ENCODE measurements around the gene SUSD5.

The SUSD5 gene

DNA sequence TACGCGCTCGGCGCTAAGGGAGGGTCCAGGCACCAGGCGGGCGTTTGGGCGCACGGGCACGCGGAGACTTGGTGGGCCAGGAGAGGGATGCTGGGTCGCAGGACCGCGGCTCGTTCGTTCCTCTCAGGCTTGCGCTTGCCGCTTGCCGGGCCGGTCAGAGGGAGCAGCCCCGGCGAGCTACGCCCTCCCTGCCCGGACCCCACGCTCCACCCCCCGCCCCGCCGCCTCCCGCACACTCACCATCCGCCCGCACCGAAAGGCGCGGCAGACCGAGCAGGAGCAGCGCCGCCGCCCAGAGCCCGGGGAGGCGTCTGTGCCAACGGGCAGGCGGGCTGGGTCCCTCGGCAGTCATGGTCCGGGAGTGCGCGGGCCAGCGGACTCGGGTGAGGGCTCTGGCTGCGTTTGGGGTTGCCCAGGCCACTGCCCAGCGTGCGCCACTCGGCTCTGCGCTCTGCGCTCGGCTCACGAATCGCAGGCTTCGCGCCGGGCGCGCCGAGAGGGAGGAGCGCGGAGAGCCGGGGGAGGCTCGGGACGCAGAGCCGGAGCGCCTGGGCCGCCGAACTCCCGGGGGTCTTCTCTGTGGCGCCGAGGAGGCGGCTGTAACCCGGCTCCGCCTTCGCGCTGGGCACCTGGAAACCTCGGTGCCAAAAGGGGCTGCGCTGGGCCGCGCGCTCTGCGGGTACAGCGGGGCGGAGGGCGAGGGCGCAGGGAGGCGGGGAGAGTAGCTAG lies at the start of gene SUSD5:
SUSD5 (minus strand) TSS at position 365 of the 729 bp plus-strand sequence; CDS start at position 352, 13 bp downstream.
- DNase-seq: peak in 1 of 2 experiments; percentile 12

DNA sequence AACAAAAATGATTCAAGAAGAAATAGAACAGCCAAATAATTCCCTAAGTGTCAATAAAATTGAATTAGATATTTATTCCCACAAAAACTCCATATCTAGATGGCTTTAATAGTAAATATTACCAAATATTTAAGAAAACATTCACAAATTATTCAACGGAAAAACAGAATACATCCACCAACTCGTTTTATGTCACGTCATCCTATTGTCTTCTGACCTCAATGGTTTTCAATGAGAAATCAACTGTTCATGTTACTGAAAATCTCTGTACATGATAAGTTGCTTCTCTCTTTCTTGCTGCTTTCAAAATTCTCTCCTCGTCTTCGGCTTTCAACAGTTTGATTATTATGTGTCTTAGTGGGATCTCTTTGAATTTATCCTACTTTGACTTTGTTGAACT lies 41.5 kb upstream of the SUSD5 start:
- DNase-seq: no peak

DNA sequence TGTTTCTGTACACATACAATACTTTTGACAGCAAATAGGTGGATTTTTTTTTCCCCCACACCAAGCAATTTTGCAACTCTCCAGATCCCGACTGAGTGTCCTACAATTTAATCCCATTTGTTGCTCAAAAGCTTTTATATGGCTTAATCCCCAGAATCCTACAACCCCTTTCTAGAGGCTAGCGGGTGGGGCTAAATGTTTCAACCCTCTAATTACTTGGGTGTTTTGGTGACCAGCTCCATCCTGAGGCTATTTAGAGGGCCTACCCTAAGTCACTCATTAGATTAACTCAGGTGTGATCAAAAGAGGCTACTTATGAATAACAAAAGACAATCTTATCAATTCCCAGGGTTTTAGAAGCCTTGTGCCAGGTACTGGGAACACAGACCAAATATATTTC lies 37.6 kb upstream of the SUSD5 start:
- DNase-seq: peak; percentile 19 to 62

DNA sequence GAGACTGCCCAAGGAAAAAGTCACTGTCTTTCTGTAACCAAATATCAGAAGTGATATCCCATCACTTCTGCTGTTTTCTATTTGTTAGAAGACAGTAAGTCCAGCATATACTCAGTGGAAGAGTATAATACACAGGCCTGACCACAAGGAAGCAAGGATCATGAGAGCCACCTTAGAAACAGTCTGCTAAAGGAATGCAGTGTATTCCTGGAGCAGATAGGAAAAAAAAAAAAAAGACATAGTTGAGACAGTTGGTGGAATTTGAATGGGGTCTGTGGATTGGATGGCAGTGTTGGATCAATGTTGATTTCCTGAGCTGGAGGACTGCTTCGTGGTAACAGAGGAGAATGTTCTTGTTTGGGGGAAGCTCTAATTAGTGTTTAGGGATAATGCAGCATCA lies 32.1 kb upstream of the SUSD5 start:
- no peak for DNase-seq

DNA sequence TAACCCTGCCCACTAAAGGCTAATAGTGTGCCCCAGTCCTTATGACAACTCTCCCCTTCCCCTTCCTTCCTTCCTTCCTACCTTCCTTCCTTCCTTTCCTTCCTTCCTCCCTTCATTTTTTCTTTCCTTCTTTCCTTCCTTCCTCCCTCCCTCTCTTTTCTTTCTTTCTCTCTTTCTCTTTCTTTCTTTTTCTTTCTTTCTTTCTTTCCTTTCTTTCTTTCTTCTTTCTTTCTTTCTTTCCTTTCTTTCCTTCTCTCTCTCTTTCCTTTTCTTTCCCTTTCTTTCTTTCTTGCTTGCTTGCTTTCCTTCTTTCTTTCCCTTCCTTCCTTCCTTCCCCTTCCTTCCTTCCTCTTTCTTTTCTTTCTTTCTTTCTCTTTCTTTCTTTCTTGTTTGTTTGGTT lies 28.2 kb upstream of the SUSD5 start:
- no peak for DNase-seq

DNA sequence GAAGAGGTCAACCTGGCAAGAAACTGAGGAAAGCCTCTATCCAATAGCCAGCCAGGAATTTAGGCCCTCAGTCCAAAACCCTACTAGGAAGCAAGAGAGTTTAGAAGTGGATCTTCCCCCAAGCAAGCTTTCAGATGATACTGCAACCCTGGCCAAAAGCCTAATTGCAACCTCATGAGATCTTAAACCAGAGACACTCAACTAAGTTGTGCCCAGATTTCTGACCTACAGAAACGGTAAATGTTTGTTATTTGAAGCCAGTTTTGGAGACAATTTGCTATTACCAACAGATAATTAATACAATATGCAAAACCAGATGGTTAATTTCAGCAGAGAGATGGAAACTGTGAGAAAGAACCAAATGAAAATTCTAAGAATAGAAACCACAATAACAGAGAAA lies 21.7 kb upstream of the SUSD5 start:
- no peak for DNase-seq

DNA sequence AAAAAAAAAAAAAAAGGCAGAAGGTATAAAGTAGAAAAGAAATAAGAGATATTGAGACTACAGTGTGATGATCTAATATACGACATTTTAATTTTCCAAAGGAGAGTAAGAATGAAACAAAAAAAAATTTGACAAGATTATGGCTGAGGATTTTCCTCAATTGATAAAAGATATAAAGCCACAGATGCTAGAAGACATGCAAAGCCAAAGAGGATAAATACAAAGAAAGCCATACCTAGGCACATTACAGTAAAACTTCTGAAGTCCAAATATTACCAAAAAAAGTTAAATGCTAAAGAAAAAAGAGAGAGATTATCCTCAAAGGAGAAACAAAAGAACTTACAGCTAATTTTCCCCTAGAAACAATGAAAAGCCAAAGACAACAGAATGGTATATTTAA lies 20.3 kb upstream of the SUSD5 start:
- no peak for DNase-seq

DNA sequence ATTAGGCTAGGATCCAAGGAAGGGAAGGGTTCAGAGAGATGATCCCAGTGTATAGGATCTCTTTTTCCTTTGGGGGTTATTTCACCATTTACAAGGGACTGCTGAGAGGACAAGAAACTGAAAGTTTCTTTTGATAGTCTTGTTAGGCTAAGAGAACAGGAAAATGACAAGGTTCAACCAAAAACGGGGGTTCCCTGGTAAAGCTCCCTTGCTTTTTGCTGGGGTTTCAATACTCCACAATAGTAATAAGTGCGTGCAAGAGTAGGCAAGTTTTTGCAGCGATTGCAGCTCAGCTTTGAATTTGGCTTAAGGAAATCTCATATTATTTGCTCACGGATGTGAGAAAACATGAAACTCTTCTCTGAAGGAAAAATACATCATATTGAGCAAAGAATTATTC lies 18.8 kb upstream of the SUSD5 start:
- DNase-seq: no peak

DNA sequence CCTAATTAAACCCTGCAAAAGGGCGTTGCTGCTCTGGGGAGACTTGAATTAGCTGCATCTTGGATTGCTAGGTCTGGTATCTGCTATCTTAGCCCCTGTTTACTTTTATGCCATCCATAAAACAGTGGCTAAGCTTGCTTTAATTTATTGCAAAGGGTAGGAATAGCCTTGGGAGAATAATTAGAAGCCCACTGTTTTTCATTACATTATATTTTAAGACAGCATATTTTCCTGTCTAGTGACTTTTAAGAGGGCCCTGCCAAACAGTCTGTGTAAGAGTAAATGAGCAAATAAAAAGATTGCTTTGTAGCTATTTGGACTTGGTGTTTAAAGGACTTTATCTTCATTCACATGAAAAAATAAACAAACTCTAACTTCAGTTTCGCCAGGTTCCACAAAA lies 17.4 kb upstream of the SUSD5 start:
- DNase-seq: no peak

DNA sequence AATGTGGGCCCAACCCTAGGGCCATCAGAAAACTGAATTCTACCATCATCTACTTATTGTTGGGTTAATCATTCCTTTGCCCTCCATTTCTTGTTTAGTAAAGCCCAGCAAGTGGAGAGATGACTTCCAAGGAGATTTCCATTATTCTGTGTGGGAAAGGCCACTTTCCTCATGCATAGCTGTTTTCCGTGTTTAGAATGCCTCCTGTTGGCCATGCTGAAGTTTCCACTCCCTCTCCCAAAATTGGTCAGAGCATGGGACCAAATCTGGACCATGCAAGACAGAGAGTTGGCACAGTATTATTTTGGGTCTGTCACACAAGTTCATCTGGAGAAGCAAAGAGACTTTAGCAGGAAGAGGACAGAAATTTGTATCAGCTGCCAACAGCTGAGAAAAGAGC lies 15.3 kb upstream of the SUSD5 start:
- no peak for DNase-seq

DNA sequence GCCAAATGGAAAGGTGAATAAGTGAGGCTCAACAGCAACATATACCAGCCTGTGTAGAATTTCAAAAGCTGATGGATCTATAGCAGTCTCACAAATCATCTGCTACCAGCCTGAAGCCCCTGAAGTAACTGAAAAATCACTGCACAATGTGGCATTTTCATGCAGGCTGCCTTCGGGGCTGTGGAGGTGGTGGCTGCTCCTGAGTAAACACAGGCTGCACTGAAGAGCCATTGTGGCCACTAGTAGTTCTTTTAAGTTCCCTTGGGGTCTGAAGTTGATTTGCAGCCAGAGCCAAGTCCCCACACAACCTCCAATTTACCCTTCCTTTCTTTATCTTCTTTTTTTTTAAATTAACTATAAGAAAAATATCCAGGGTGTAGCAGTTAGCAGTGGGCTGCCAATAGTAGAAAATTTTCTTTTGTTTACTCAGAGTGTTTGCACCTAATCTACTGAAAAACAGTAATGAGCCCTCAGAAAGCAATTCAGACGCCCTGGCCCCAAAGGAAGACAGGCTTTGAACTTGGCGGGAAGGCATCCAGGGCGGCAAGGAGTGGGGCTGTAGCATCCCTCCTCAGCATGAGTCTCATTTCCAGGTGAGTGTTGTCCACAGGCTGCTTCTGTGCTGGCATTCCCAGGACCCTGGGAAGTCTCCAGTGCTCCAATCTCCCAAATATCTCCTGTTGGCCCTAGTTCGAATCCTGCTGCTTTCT lies 13.3 kb upstream of the SUSD5 start:
- no peak for DNase-seq

DNA sequence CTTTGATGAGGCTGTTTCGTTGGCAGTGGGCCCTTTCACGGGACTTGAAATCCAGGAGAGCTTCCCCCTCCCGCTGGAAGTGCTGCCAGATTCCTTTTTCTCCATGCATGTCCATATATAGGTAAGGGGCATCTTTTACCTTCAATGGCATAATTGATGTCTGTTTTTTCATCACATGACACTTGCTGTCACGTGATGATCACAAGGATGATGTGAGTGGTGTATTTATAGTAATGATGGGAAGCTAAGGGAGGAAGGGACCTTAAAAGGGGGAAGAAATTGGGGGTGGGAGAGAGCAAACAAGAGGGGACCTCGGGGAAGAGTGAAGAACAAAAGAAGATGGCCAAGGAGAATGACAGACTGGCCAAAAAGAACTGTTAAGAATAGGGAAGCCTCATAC lies 11.3 kb upstream of the SUSD5 start:
- no peak for DNase-seq

DNA sequence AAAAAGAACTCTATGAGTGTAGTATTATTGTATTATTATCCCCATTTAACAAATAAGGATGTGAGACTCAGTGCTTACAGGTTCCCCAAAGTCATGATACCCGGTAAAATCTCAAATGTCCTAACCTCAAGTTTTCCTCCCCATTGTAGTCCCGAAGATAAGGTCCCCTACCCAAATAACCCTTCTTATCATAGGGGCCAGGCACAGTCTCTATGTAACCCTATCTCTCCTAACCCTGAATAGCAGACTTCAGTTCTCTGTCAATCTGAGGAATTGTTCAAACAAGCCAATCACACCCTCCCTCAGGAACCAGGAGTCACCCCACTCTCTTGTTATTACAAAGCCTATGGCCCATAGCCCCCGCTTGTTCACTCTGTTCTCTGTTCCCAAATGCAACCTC lies 10.5 kb upstream of the SUSD5 start:
- no peak for DNase-seq

DNA sequence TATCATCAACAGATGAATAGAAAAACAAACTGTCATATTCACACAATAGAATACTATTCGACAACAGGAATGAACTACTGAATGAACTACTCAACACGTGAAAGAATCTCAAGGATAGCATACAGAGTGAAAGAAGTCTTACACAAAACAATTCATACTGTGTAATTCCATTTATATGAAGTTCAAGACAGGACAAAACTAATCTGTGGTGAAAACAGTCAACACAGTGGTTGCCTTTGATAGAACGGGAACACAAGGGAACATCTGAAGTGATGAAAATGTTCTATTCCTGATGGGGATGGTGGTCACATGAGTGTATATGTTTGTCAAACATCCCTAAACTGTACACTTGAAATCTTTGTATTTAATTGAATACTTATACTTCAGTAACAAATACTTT lies 2.6 kb upstream of the SUSD5 start:
- DNase-seq: no peak

DNA sequence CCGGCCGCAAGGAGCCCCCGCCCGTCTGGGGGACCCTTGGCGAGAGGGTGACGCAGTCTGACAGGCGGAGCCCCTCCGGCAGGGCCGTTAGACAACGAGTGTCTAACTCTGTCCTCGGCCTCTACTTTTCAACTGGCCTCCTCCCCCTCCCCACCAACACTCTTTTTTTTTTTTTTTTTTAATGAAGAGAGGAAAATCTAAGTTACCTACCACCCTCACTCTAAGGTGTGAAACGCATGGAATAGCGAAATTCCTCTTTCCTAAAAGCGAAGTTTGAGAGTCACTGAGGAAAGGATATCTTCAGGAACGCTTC lies 521 bp upstream of the SUSD5 start:
- DNase-seq: no peak

DNA sequence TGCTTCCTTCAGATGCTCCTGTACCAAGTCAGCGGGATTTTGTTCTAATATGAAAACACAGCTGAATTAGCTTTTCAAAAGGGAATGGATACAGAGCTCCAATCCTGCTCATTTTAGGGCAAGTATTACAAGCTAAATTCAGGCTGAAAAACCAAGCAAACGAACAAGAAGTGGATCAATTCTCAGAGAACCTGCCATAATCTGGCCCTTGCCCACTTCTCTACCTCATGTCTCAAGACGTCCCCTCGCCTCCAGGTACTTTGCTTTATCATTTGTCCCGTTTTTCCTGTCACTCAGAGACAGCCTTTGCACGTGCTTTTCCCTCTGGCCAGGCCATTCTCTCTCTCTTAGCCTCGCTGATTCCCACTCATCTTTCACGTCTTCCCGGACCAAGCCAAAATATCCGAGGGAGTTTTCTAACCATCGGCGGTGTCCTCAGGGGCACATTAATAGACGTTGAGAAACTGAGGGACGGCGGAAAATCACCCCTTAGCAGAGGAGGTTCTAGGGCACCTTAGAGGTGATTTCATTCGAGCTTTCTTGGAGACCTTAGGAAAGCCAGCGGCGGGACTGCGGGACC lies 654 bp downstream of the SUSD5 start:
- peak in 1 of 2 experiments; percentile 29 for DNase-seq

DNA sequence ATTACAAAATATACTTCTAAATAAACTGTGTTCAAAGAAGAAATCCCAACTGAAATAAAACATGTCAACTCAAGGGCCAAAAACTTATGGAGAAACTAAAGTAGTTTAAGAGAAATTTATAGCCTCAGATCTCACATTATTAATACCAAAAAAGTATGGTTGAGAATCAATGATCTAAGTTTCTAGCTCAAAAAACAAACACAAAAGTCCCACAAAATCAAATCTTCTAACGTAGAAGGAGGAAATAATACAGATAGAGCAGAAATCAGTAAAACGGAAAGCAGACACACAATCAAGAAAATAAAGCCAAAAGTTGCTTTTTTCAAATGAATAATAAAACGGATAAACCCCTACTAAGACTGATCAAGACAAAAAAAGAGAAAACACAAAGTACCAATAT lies 2.9 kb downstream of the SUSD5 start:
- no peak for DNase-seq

DNA sequence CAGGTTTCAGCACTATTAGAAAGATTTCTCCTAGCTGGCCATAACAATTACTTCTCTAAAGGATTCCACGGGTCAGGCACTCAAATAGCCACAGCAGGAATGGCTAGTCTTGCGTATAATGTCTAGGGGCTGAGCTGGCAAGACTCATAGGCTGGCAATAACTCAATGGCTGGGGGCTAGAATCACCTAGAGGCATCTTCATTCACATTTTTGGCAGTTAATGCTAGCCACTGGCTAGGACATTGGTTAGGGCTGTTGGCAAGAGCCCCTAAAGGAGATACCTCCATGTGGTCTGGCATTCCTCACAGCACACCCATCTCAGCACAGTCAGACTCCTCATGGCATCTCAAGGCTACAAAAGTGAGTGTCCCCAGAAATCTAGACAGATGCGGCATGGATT lies 6.2 kb downstream of the SUSD5 start:
- no peak for DNase-seq

DNA sequence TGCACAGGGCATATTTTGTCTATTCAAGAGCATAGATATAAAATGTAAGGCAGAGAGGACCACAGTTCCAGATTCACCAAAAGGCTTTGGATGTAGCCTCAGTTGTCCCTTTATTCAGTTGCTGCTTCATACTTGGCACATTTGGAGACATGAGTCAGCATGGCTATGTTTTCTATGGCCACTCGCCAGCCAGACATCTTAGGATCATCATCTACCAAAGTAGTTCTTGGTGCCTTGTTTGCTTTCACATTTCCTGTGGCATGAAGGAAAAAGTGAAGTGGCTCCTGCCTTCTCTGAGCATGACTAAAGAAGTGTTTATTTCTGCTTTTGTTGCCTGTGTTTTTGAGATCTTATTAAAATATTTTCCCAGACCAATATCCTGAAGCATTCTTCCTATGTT lies 7.2 kb downstream of the SUSD5 start:
- DNase-seq: no peak

DNA sequence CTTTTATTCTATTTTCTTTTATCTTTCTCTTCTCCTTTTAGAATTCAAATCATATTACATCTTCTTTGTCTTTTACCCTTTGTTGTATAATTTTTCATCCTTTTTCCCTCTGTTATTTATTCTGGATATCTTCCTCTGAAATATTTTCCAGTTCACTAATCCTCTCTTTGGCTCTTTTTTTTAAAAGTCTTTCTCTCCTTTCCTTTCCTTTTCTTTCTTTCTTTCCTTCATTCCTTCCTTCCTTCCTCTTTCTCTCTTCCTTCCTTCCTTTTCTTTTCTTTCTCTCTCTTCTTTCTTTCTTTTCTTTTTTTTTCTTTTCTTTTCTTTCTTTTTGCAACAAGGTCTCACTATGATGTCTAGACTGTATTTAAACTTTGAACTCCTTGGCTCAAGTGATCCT lies 9.3 kb downstream of the SUSD5 start:
- DNase-seq: no peak

DNA sequence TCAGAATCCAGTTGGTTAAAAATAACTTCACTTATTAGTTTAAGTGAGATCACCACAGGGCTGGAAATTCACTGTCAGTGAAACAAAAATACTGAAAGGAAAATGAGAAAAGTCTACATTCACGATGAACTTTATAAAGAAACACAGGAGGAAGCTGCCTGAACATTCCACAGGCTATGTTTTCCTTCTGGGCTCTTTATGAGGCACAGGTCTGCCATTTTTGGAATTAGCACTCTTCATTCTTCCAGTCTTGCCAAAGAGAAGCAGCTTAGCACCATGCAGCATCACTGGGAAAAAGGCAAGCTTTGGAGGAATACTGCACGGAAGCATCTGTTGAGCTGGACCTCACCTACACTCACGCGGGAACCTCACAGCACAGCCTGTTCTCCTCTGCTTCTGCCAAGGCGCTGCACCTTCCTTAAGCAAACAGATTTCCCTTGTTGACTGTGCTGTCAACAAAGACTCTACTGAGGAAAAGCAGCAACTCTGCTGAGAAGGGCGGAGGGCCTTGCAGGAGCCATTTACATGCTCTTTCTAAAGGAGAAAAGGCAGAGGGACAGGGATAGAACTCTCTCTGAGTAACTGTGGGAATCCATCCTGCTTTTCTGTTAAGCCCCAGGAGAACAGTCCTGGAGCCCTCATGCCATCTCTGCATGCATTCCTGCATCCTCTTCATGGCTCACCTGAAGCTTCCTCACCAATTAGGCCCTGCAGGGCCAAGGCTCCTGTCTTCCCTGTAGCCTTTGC lies 15.7 kb downstream of the SUSD5 start:
- no peak for DNase-seq

DNA sequence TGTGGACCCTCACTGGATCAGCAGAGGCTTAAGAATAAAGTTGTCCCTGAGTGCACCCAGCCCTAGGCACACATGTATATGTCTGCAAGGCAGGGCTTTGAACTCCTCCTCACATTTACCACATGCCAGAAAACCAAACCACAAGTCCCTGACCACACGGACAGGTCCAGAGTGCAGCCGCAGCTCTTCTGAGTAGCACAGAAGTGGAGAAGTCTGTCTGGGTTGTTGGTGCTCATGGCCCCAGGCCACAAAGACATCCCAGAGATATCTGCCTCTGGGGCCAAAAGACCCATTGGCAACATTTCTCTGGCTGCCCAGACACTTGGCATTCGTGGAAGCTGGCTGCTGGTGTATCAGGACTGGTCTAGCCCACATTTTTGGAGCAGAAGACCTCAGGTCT lies 17.4 kb downstream of the SUSD5 start:
- no peak for DNase-seq

DNA sequence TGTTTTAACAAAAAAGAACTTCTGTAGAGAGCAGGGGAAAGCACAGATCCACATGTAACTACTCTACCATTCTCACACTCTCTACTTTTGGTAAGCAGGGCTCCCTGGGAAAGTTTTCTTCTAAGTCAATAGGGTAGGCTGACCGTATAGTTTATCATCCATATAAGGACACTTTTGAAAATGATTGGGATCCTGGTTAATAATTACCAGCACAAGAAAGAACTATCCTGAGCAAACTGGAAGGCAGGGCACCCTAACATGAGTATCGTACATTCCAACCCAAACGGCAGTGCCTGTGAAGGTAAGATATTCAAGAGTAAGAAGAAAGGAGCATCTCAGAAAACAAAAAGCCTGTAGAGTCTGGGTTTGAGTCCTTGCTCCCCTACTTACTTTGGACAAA lies 22.1 kb downstream of the SUSD5 start:
- DNase-seq: no peak

DNA sequence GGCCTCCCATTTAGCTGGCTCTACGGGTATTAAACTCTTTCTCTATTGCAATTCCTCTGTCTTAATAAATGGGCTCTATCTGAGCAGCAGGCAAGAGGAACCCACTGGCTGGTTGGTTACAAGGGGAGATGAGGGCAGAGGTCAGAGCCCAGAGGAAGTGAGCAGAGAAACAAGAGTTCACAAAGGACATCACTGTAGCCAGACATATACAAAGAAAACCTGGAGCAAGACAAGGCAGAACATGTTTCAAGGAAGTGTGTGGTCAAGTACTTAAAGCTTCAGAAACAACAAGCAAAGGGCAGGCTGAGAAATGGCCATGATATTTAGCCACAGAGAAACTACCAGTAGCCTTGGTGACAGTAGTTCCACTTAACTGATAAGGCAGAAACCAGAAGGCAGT lies 24.3 kb downstream of the SUSD5 start:
- DNase-seq: no peak
